T-helper 2 cell treated with Interferon-gamma antibody and Interleukin-4, amounts not matched to agents 100 ng/mL and 5 ng/mL, for 36 hours (primary cell): ENCODE data around the gene SYT7. TPM values are rescaled to one million over a fixed set of nuclear protein-coding genes. Genes with fewer than 3 reads are reported as not detected.

Source experiments
- intact Hi-C: fragments of 100-400 bp; cut with micrococcal nuclease; formaldehyde crosslinking; loops from one replicate; pipeline ENCODE4 v1.15.1; 2023
- total RNA-seq: library from RNA; stranded (reverse); gene quantifications from 2 replicates; pipeline ENCODE4 v1.2.3, GENCODE V29; 2022

The SYT7 gene
- total RNA-seq, 1 donor from 2014 or later: not detected

DNA sequence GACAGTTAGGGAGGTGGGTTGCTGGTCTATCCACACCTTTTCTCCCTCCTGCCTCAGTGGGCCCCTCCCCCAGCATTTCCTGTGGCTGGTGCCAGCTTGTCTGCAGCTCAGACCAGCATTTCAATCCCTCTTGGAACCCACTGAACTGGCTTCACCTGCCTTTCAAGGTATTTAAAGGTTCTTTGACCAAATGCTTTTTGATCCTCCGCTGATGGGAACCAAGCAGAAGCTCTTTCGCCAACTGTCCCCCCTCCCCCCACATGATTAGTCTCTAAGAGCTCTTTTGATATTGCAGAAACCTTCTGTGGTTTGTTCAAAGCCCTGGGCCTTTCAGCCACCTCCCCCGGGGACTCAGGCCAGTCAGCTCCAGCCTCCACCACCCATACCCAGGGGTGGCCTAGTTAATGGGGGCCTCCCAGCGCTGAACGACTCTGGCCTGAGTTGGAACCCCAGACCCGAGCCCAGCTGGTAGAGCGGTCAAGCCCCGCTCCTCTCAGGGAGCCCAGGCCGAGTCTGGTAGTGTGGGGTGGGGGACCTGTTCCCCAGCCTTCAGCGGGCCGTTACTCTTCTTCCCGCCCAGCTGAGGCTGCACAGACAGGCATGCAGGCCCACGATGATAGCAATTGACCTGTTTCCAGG, 6.0 kb upstream of the SYT7 start:
- intact Hi-C loops: loop anchor here (10.0 kb wide), 1 partner anchor 148 kb away; no protein-coding TSS in a partner anchor

DNA sequence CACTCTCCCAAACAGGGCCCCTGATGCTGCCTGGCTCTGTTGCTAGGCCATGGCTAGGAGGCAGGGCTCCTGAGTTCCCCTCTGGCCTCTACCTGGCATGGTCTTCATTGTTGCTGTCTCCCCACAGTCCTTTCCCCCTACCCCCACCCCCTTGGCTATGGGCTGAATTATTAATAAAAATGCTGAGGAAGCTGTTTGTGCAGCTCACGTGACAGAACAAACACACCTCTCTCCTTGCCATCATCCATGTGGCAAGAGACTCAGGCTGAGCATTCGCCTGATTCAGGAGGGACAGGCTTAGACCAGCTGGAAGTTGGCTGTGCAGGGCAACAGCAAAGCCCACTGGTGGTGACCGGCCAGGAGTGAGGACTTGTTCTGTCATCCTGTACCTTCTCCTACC, 4.2 kb upstream of the SYT7 start:
- intact Hi-C loops: loop anchor here (10.0 kb wide), 1 partner anchor 150 kb away; no protein-coding TSS in a partner anchor

DNA sequence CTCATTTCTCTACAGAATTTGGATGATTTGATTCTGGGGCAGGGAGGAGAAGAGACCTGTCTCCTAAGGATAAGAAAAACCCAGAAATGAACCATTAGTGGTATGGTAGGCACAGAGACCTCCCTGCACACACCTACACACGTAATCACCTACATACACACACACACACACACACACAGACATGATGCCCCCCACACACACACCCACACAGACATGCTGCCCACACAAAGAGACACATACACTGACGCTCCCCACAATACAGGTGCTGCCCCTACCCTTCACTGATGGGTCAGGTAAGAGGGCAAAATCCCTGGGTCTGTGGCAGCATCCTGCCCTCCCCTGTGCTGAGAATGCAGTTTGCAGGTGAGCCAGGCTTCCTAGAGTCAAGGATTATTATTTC, 1.1 kb upstream of the SYT7 start:
- intact Hi-C loops: loop anchor here (2.0 to 10.0 kb wide), 2 partner anchors 73 to 153 kb away; partner anchors contain the start of gene LRRC10B

DNA sequence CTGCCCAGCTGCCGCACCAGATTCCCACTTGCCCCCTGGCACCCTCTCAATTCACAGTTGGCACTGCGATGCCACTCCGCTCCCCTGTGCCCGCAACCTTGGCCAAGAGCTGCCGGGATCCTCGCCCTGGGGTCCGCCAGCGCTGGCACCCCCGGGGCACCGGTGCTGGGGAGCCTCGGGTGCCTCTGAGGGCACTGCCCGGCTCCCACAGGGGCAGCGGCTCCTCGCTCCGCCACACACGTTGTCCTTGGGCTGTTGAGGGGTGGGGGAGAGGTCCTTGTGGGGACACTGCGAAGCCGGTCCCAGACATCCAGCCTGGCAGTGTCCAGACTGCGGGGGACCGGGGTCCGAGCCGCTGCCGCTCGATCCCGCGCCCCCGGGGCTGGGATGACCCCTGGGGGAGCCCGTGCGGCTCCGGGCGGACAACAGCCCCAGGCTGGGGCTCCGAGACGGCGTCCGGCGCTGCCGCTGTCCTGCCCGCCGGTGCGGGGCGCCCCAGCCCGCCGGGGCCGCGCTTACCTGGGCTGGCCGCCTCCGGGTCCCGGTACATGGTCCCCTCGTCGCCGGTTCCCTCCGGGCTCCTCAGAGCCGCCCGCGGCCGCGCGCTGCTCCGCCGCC, 496 bp downstream of the SYT7 start:
- intact Hi-C loops: loop anchor here (2.0 to 10.0 kb wide), 2 partner anchors 72 to 154 kb away; partner anchors contain the start of gene LRRC10B

DNA sequence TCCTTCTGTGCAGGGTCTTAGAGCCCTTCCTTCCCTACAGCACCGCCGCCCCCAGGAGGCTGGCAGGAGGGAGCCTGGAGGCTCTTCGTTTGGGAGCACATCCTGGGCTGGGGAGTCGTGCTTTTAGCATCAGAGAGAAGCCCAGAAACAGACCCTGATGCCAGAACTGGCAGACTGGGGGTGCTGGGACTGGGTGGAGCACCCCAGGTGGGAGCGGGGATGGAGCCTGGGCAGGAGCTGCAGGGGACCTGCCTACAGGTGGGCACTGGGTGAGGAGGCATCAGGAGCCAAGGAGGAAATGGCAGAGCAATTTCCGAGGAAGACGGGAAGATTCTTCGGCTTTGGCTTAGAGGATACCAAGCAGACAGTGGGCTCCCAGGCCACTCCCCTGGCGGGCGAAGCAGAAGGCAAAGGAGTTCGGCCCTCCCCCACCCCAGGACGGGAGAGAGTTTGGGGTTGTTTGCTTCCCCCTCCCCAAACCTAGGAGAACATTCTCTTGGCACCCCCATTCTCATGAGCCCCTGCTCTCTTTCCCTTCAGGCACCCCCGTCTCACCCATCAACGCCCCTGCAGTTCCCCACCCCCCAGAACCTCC, 1.1 kb downstream of the SYT7 start:
- intact Hi-C loops: loop anchor here (2.0 to 10.0 kb wide), 2 partner anchors 71 to 155 kb away; partner anchors contain the start of gene LRRC10B

DNA sequence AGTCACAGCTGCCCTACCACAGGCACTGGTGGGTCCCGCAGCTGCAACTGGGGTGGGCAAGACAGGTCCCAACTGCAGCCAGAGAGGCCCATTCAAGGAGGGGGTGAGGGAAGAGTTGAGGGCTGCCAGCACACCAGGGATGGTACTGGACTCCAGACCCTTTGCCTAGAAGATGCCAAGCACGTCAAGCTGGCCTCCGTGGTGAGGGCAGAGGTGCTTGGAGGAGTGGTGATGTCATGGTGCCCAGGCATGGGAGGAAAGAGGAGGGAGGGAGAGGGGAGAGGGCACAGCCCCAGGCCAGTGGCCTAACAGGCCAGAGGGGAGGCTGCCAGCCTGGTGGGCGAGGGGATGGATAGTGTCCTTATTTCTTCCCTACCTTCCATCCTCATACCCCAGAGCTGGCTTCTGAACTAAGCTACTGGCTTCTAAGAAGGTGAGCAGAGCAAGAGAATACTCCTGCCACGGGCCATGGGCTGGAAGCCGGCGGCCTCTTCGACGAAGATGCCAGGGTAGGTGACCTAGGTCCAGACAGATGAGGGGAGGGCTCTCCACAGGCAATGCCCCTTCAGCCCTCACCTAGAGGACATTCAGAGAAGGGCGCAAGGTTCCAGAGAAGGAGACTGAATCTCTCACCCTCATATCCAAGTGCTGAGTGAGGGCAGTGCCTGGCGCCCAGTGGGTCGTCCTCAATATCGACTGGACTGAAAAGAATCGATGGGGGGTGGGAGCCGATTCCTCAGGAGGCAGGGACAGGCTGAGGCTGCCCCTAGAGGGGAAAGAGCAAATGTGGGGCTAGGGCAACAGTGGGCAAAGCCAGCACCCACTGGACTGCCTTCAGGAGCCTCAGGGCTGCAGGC, 1.8 kb downstream of the SYT7 start:
- intact Hi-C loops: no loop called here

DNA sequence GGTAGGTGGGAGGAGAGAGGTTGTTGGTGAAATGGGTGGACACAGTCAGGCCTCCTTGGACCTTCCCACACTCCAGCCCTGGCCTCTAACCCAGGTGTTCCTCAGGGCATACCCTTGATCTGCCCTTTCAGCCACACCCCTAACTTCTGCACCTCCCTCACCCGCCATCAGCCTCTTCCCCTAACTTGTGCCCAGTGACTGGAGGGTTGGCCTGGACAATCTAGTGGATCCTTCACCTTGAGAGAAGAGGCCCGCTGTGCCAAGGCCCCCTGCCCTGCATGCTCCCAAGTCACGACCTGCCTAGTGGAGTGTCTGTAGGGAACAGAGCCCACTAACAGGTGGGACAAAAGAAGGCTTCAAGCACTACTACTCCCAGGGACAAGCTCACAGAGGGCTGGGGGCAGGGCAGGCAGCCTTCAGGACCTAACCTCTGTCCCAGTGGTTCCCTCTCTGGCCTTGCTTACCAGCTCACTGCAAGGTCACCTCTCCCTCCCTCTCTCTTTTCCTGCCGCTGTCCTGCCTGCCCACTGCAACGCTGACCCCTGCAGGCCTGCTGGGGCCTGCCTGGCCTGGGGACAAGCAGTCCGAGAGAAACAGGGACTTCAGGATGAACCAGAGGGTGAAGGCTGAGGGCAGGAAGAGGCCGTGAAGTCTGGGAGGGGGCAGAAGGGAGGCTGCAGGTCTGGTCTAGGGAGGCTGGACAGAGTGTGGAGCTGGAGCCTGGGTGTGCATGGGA, 3.3 kb downstream of the SYT7 start:
- intact Hi-C loops: no loop called here

DNA sequence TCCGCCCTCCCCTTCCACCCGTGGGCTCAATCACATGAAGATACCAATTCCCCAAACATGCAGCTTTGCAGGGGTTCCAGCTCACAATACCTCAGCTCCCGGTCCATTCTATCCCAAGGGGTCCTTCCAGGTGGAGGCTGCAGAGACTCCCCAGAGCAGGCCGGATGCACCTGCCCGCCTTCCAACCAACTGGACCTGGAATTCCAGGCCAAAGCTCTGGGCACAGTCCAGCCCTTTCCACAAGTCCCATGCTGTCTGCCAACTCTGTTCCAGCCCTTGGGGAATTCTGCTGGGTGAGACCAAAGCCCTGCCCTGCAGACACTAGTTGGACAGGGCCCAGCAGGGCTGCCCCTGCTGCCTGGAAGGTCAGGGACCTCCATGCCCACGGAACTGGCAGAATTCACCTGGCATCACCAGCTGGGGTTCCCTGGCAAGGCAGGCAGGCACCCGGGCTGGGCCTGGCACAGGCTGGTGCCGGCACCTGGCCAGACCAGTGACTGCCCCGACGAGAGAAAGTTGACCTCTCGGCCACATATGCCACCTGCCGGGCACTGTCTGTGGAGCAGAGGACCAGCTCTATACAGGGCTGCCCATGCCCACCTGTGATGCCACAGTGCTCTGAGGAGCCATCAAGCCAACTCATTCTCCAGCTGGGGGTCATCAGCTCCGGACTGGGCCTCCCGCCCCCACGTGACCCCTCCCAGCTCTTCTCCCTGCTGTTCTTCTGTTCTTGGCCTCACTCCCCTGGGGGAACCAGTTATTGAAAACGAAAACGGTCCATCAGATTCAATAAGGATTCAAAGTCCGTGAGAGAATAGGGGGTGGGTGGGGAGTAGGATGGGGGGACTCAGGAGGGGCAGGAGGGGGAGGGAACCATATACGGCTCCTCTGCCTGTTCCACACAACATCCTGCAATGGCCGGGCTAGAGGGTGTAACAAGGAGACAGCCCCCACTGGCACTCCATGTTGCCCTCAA, 4.7 kb downstream of the SYT7 start:
- intact Hi-C loops: no loop called here

DNA sequence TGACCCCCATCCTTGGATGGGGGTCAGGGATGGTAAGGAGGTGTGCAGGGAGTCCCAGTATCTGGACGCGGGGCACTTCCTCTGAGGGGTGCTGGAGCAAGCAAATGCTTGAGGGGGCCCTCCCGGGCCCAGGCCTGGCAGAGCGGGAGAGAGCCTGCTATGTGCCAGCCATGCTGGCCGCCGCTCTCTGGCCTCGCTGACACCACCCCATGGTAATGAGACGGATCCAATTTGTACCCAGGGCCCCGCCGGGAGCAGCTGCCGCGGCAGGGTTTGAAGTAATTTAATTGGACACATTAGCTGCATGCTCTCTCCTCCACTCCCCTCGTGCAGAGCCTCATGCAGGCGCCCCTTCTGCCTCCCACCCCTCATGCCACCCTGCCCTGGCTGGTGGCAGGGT, 6.3 kb downstream of the SYT7 start:
- intact Hi-C loops: no loop called here

DNA sequence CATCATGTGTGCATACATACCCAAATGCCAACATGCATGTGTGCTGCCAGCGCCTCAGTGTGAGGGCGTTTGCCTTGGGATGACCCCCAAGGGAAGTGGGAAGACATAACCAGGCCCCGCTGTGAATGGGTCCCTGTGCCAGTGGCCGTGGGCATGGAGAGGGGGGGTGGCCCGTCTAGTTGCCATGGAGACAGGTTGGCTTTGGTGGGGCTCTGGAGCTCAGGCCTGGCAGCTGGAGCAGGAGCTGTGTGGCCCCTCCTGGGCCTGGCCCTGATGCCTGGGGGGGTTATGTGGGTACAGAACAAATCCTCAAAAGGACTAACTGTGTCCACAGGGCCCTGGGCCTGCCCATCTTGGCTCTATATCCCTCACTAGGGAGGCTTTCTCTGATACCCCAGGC, 8.0 kb downstream of the SYT7 start:
- intact Hi-C loops: no loop called here

DNA sequence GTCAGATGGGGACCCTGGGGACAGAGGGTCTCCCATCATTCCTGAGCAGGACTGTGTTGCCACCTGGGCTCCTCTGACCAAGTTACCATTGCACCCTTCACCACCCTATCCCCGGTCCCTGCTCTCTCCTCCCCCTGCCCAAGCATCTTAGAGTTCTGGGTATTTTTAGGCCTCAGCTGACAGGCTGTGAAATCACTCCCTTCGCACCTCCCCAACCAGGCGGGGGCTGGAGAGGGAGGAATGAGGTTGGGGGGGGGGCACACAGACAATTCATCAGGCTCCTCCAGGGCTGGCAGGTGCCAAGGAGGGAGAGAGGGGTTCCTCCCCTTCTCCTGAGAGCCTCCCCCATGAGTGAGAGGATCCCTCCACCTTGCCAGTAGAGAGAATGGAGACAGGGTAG, 9.0 kb downstream of the SYT7 start:
- intact Hi-C loops: no loop called here

DNA sequence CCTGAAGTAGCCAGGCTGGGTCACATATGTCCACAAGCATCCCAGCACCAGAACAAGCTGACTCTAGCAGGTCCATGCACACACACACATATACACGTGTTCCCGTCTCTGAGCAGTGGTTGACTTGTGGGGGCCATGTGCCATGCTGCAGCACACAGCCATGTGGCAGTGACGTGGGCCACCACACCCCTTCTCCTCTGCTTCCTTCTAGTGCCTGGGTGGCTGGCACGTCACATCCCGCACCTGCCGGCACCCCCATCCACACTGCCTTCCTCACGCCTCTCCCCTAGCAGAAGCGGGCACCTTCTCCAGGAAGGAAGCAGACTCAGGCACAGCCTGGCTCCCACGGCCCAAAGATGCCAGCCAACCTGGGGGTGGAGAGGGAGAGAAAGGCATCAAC, 9.5 kb downstream of the SYT7 start:
- intact Hi-C loops: no loop called here

DNA sequence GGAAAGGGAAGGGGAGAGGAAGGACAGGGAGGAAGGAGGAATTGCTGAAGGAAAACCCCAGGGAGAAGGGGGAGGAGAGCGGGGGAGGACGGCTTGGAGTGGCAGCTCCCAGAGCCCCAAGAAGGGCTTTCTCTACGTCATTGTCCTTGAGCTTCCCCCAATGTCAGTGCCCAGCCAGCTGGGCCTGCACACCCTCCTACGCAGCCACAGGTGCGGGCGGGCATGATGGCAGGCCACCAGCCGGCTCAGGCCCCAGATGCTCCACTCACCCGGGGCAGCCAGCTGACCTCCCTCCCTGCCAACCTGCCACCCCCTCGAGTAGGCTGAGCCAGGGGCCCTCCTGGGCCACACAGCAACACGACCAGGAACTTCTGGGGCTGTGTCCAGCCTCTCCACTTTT, 11.2 kb downstream of the SYT7 start:
- intact Hi-C loops: no loop called here

DNA sequence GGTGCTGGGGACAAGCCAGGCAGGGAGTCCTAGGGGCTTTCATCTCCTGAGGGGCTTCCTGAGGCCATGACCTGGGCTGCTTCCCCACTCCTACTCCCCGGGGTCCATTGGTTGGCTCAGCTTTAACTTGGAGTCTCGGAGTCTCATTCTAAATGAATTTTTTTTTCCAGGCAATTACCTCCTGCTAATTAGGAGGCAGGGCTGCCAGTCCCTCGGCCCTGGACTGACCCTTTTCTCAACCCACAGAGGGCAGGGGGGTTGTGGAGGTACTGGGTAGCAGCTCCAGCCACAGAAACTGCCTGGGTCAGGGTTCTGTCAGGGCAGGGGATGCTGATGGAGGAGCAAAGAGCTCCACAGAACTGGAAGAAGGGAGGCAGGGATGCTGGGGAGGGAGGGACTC, 11.9 kb downstream of the SYT7 start:
- intact Hi-C loops: no loop called here

DNA sequence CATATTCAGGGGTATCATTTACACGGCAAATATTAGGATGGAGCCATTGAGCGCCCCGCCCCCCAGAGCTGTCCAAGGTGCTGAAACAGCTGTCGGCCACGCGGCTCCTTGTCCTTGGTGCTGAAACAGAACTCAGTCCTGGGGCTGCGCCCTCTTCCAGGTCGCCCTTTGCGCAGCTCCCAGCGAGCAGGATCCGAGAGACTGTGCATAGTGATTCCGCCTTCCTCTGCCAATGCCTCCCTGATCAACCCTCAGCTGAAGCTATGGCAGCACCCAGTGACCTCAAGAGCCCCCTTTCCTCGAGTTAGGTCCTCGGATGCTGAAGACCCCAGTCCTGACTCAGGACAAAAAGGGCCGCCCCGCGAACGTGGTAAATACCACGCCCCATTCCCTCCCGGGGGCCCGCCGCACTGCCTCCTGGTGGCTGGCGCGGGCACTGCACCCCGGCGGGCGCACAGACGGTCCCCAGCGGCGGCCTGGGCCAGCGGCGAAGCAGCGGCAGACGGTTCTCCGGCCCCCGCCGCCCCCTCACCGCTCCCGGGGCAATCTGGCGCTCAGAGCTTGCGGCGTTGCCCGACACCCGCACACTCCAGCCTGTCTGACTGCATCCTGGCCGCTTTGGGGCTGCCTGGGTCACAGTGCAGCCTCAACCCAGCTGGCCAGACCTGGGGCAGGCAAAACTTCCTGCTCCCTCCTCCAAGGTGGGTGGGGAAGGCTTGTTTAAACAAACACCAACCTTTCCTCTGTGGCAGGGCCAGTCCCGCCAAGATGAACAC, 13.4 kb downstream of the SYT7 start:
- intact Hi-C loops: no loop called here

DNA sequence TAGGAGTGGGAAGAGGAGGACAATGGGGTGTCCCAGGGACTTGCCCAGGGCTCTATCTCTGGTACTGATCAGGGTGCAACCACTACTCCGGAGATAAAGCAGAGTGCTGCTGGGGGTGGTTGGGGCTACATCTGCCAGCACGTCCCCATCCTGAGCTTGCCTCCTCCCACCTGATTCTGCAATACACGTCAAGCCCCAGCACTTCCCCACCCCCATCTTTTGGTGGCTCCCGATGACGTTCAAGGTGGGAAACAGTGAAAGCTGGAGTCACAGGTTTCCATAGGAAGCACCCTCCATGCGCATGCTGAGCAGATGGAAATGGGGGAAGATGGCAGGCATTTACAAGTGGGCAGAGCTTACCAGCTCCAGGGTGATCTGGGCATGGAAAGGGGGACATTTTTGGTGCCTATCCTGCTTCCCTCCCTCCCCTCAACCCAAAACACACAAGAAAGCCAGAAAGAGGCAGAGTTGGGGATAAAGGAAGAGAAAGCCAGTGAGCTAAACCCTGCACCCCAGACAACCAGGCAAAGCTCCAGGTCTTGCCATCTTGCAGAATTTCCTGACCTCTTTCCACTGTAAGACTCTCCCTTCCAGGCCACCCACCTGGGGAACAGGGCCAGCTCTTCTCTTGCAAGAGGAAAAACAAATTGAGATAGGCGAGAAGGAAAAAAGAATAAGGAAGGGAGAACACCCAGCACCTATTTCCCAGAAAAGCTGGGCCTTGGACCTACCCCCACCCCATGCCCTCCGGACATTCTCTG, 15.8 kb downstream of the SYT7 start:
- intact Hi-C loops: no loop called here

DNA sequence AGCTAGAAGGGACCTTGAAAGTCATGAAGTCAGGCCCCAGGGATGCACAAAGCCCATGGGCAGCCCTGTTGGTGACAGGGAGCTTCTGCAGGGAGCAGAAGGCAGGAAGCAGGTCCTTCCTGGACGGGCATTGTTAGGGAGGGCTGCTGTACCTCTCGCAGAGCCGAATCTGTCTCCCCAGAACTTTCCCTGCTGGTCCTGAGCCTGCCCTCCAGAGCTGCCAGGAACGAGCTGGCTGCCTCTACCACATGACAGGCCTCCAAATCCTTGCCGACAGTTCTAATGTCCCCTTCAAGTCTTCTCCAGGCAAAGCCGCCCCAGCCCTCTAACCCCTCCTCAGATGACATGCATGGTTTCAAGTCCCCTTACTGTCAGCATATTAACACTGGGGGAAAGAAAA, 20.1 kb downstream of the SYT7 start:
- intact Hi-C loops: no loop called here

DNA sequence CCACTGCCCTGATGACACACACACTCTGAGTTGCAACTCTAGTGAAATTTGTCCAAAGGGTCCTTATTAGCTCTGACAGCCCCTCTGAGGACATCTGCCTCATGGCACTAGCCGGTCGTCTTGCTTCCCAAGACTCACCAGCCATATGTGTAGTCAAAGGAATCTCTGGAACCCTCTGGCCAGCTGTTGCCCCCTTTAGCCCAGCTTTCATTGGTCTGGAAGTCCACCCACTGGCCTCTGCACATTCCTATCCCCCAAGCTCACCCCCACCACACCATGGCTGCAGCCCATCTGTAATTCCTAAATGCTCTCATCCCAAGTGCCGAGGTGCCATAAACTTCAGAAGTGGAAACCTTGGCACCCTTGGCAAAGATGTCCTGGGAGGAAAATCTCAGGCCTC, 24.3 kb downstream of the SYT7 start:
- intact Hi-C loops: no loop called here
